ENCODE measurements around the gene GOLGA6L25. TPM values are rescaled to one million over a fixed set of nuclear protein-coding genes. Genes with fewer than 3 reads are reported as not detected.

Gene GOLGA6L25
- not detected in 2 replicates for total RNA-seq

DNA sequence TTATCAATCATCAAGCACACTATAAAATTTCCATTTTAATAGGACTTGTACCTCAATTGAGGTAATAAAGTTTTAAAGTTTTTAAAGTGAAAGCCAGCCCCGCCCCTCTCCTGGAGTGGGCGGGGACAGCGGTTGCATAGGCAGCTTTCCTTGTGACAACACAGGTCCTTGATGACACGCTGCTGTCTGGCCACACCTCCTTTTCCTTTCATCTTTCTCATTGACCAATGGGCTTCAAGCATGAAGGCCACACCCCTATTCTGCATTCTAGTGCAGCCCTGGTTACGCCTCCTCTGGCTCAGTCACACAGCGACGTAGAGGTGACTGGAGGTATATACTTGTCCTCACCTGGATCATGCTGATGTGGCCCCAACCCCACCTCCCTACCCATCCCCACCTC, at the start of gene GOLGA6L25:
Gene GOLGA6L25, plus strand, starts transcription at position 301 of the 400 bp plus-strand sequence. Its CDS starts 61 bp downstream, at position 362.

GRCh38 chr15:28532954-28533353, 20.4 kb upstream of the GOLGA6L25 start, which contains the start of gene GOLGA8G:
TSS of gene GOLGA8G (minus strand) at chr15:28532971. CDS start at chr15:28532909, 62 bp downstream.

Small RNA genes within 50 kb of the gene (small RNA-seq; reads per million reads assigned to genes)
- gene AC138749.2: not detected
- not detected for gene RF00017

Other genes with a start within 250 kb of the GOLGA6L25 start
- gene HERC2, start 231.4 kb upstream of the GOLGA6L25 start, total RNA-seq: 37.1 and 47.7 TPM in 2 replicates
- not detected in 2 replicates for gene GOLGA6L24, start 195.5 kb upstream of the GOLGA6L25 start, total RNA-seq
- not detected in 2 replicates for gene GOLGA8F, start 174.9 kb upstream of the GOLGA6L25 start, total RNA-seq
- not detected in 2 replicates for gene GOLGA8G, start 20.6 kb upstream of the GOLGA6L25 start, total RNA-seq
- 0.73 TPM in 1 of 2 replicates, not detected in the other for gene GOLGA8M, start 158.9 kb downstream of the GOLGA6L25 start, total RNA-seq